GM10248 (cell line): Measurements from ENCODE around the gene PIP.
"Not testable (repeated sequence)": the region's sequence is repeated elsewhere in the genome, so short reads cannot be mapped to it uniquely, and the experiment has no call there.

Experiments
- CTCF ChIA-PET: fragments of 300-600 bp; sonication (Branson Sonifier 250); formaldehyde crosslinking; extraction: SDS; loops from one replicate; lab custom pipeline; 2021; ENCODE audit warnings: antibody characterized with exemption; lab: Yijun Ruan, JAX
- POLR2A ChIA-PET: fragments of 350-650 bp; sonication (Branson Sonifier 250); formaldehyde crosslinking; extraction: SDS; loops from one replicate; lab custom pipeline; 2020; ENCODE audit warnings: antibody characterized with exemption; lab: Yijun Ruan, JAX
- DNase-seq: peaks from one replicate; pipeline ENCODE4 v3.0.0; 2012; ENCODE audit errors: extremely low spot score
- CTCF ChIP-seq: IDR thresholded peaks from 2 replicates; pipeline ENCODE4 v1.5.1; 2012; ENCODE audit warnings: mild to moderate bottlenecking, low read depth; ENCODE audit errors: extremely low read depth, missing control alignments, control extremely low read depth

Gene PIP

DNA sequence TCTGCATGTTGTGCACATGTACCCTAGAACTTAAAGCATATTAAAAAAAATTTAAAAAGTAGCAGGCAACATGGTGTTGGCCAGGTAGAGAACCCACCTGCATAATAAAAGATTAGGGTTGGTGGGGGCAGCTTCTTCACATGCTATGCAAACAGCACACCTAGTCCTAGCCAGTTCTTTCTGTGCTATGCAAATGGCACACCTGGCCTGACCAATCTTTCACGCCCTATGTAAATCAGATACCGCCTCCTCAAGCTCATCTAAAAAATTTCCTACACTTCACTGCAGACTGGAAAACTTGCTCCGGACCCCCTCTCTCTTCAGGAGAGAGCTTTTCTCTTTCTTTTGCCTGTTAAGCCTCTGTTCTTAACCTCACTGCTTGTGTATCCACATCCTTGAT, 14.5 kb upstream of the PIP start:
- DNase-seq: no peak
- CTCF ChIA-PET: interaction anchor here (0.7 to 2.1 kb wide), 5 partner anchors 10 to 101 kb away, joined by 3 to 6 read pairs (median 4); partner anchors contain the start of gene TAS2R39
- no peak for TF ChIP-seq CTCF

DNA sequence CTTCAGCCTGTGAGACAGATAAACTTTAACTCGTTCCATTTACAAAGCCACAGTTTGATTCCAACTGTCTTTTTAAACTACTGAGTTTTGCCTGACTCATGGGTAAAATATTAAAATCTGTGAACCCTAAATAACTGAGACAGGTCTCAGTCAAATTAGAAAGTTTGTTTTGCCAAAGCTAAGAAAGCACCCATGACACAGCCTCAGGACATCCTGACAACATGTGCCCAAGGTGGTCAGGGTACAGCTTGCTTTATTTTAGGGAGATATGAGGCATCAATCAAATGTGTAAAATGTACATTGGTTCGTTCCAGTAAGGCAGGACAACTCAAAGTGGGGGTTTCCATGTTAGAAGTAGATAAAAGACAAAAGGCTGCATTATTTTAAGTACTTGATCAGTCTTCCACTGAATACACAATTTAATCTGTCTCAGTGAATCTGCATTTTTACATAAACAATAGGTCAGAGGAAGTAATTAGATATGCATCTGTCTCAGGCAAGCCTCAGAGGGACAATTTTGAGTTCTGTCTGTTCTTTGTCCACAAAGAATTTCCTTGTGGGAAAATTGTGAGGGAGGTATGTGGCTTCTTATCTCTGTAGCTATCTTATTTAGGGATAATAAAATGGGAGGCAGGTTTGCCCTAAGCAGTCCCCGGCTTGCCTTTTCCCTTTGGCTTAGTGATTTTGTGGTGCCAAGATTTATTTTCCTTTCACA, 11.0 kb upstream of the PIP start:
- ChIA-PET POLR2A (no interaction called here), CTCF (interaction anchor here (0.9 to 2.7 kb wide), 3 partner anchors 10 to 15 kb away, joined by 3 to 13 read pairs (median 4); partner anchors contain the start of gene PIP)
- no peak for DNase-seq
- no peak for TF ChIP-seq CTCF

More for the DNA sequence above, 14.5 kb upstream of the PIP start:
- POLR2A ChIA-PET: no interaction called here

GRCh38 chr7:143123326-143123725, 8.6 kb upstream of the PIP start:
- POLR2A ChIA-PET, CTCF ChIA-PET, DNase-seq: not testable (repeated sequence)

DNA sequence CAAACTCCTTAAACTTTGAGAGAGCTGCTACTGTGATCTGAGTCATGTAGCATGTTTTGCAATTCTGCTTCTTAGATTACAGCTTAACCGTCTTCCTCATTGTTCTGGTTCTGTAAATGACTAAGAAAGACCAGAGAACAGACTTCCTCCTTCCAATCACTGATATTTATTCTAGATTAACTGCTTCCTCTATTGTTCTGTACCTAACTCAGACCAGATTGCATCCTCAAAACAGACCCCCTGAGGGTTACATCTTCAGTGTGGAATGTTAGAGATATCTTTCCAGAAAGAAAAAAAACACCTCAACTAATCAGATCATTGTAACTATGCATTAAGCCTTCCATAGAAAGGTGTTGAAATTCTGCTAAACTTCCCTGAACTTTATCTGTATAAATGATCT, 5.7 kb upstream of the PIP start:
- TF ChIP-seq CTCF: no peak
- no peak for DNase-seq
- CTCF ChIA-PET: no interaction called here
- POLR2A ChIA-PET: no interaction called here

DNA sequence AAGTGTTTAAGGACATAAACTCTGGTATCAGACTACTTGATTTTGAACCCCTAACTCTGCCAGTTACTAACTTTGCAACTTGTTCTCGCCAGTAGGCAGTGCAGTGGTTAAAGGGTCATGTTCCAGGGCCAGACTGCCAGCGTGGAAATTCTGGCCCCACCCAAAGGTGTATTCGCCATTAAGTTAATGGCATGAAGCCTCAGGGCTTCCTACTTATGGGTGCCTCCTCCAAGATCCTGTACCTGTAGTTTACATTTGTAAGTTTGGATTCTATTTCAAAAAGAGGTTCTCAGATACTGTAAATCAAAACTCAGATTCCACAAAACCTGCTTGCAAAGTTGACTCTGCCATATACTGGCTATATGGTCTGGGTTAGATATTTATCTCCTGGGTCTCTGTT, 2.8 kb upstream of the PIP start:
- ChIA-PET POLR2A (no interaction called here), CTCF (interaction anchor here (1.2 kb wide), 1 partner anchor 85 kb away, joined by 3 read pairs; no protein-coding TSS in a partner anchor)
- DNase-seq: no peak
- TF ChIP-seq CTCF: no peak

- CTCF ChIA-PET: interaction anchor here (1.2 kb wide), 1 partner anchor 85 kb away, joined by 3 read pairs; no protein-coding TSS in a partner anchor
- TF ChIP-seq CTCF: no peak
Measured at GRCh38 chr7:143129477-143129876, 2.4 kb upstream of the PIP start.

GRCh38 chr7:143130541-143130940, 1.3 kb upstream of the PIP start:
- no peak for TF ChIP-seq CTCF
- ChIA-PET POLR2A (no interaction called here), CTCF (interaction anchor here (1.4 to 2.0 kb wide), 3 partner anchors 11 to 110 kb away, joined by 3 to 13 read pairs (median 4); no protein-coding TSS in a partner anchor)
- DNase-seq: no peak

More at GRCh38 chr7:143129477-143129876, 2.4 kb upstream of the PIP start:
- POLR2A ChIA-PET: no interaction called here
- no peak for DNase-seq
